ENCODE measurements around the gene IQGAP2.

IQGAP2 gene

DNA sequence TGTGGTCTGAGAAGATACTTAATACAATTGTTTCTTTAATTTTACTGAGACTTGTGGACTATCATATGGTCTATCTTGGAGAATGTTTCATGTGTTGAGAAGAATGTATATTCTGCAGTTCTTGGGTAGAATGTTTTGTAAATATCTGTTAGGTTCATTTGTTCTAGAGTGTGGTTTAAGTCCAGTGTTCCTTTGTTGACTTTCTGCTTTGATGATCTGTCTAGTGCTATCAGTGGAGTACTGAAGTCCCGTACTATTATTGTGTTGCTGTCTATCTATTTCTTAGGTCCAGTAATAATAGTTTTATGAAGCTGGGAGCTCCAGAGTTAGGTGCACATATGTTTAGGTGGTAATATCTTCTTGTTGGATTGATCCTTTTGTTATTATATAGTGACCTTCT is 36.1 kb downstream of the IQGAP2 start:
- Histone ChIP-seq H3K9ac (ENCODE audit: low read length in 2 of 2) (no peak overlapping the region), H3K4me3 (ENCODE audit: low read length in 2 of 2) (no peak overlapping the region), H3K36me3 (ENCODE audit: control insufficient read depth in 2 of 2, insufficient read depth in 2 of 2, low read length in 2 of 2) (no peaks in the 10 kb centered on the region), H3K27me3 (ENCODE audit: control insufficient read depth in 1 of 2, insufficient read depth in 2 of 2, low read length in 2 of 2) (no peaks in the 10 kb centered on the region), H3K4me1 (ENCODE audit: control insufficient read depth, insufficient read depth, low read length) (no peaks in the 10 kb centered on the region), H3K27ac (ENCODE audit: low read length) (no peak overlapping the region), H3K9me3 (ENCODE audit: control insufficient read depth in 2 of 2, low read length in 2 of 2) (no peaks in the 10 kb centered on the region)

DNA sequence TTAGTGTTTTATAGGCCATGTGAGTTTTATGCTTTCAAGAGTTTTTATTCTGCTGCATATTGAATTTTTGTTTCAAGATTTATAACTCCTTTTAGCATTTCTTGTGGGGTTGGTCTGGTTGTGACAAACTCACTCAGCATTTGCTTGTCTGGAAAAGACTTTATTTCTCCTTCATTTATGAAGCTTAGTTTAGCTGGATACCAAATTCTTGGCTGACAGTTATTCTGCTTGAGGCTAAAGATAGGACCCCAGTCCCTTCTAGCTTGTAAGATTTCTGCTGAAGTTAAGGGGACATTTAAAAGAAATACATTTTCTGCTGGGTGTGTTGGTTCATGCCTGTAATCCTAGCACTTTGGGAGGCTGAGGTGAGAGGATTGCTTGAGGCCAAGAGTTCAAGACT is 36.8 kb downstream of the IQGAP2 start:
- Histone ChIP-seq H3K4me3 (ENCODE audit: low read length in 2 of 2) (no peak overlapping the region), H3K27ac (ENCODE audit: low read length) (no peak overlapping the region), H3K9me3 (ENCODE audit: control insufficient read depth in 2 of 2, low read length in 2 of 2) (no peaks in the 10 kb centered on the region), H3K36me3 (ENCODE audit: control insufficient read depth in 2 of 2, insufficient read depth in 2 of 2, low read length in 2 of 2) (no peaks in the 10 kb centered on the region), H3K4me1 (ENCODE audit: control insufficient read depth, insufficient read depth, low read length) (no peaks in the 10 kb centered on the region), H3K9ac (ENCODE audit: low read length in 2 of 2) (no peak overlapping the region), H3K27me3 (ENCODE audit: control insufficient read depth in 1 of 2, insufficient read depth in 2 of 2, low read length in 2 of 2) (no peaks in the 10 kb centered on the region)

DNA sequence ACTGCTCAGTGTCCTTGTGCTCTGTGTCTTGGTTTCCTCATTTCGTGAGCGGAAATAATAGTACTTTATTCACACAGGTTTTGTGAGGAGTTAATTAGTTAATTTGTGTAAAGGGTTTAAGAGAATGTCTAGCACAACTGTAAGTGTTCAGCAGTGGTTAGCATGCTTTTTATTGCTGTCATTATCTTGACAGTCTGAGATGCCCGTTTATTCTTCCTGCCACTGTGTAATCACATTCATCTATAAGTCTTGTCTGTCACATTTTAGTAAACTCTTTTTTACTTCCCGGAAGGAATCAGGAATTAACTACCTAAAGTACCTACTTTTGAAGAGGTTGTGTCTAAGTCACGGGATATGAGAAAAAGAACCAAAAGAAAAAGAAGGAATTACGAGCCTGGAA is 38.0 kb downstream of the IQGAP2 start:
- no peaks in the 10 kb centered on the region for H3K9me3 ChIP-seq (ENCODE audit: control insufficient read depth in 2 of 2, low read length in 2 of 2)
- H3K4me1 ChIP-seq (ENCODE audit: control insufficient read depth, insufficient read depth, low read length) = no peaks in the 10 kb centered on the region
- no peak overlapping the region for H3K9ac ChIP-seq (ENCODE audit: low read length in 2 of 2)
- no peaks in the 10 kb centered on the region for H3K27me3 ChIP-seq (ENCODE audit: control insufficient read depth in 1 of 2, insufficient read depth in 2 of 2, low read length in 2 of 2)
- H3K36me3 ChIP-seq (ENCODE audit: control insufficient read depth in 2 of 2, insufficient read depth in 2 of 2, low read length in 2 of 2) = no peaks in the 10 kb centered on the region
- no peak overlapping the region for H3K27ac ChIP-seq (ENCODE audit: low read length)
- no peak overlapping the region for H3K4me3 ChIP-seq (ENCODE audit: low read length in 2 of 2)

DNA sequence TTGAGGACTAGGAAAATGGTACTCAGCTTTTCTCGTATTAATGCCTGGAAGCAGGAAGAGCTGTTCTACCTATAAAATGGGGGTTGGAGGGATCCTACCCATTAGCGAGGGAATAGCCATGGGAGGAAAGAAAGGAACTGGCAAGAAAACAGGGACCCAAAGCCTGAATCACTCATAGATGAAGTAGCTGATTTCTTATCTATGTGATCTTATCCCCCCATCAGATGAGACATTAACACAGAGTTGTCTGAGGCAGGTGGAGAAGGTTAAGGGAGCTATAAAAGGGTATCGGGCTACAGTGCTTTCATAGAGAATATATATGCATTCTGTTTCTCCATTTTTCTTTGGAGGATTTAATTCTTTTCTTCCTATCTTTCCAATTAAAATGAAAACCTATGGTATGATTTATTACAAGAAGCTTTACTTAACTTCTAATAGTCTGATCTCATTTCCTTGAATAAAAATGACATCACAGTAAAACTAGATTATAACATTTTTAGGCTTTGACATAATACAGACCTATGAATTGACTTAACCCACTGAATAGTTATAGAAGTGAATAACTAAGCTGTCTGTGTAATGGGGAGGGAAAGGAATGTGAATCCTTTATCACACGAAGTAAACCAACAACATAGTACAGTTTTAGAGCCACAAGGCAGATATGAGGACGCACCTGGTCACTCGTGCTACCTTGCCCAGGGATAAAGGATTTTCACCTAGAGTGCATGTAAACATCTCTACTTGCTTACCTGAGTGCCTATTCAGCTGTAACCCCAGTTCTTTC is 39.0 kb downstream of the IQGAP2 start:
- no peak overlapping the region for H3K27ac ChIP-seq (ENCODE audit: low read length)
- no peak overlapping the region for H3K4me3 ChIP-seq (ENCODE audit: low read length in 2 of 2)
- H3K9me3 ChIP-seq (ENCODE audit: control insufficient read depth in 2 of 2, low read length in 2 of 2) = no peaks in the 10 kb centered on the region
- H3K9ac ChIP-seq (ENCODE audit: low read length in 2 of 2) = no peak overlapping the region
- H3K36me3 ChIP-seq (ENCODE audit: control insufficient read depth in 2 of 2, insufficient read depth in 2 of 2, low read length in 2 of 2) = no peaks in the 10 kb centered on the region
- H3K27me3 ChIP-seq (ENCODE audit: control insufficient read depth in 1 of 2, insufficient read depth in 2 of 2, low read length in 2 of 2) = no peaks in the 10 kb centered on the region
- no peaks in the 10 kb centered on the region for H3K4me1 ChIP-seq (ENCODE audit: control insufficient read depth, insufficient read depth, low read length)

DNA sequence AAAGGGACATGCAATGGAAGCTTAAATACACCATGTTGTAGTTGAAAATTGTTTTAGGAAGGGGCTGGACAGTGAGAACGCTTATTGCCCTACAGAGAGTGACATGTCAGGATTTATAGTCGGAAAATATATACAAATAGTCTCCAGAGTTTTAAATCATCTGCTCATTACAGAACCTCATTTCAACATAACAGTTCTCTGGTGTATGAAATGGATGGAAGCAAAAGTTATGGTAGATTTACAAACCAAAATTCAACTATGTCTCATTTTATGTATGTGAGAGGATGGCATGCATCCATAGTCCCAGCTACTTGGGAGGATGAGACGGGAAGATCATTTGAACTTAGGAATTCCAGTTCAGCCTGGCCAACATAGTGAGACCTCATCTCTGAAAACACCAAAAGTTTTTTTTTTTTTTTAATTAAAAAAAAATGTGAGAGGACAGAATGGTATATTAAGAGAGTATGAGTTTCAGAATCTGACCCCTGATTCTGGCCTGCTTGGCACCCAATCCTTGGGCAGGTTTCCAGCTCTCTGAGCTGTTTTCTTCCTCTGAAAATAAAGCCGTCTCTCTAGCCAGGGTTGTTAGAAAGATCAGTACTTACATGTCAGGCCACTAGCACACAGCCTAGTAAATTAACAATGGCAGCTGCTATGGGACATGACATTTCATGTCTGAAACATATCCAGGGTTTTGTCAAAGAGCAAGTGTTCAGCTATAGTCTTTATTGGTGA is 40.1 kb downstream of the IQGAP2 start:
- Histone ChIP-seq H3K9ac (ENCODE audit: low read length in 2 of 2) (no peak overlapping the region), H3K4me1 (ENCODE audit: control insufficient read depth, insufficient read depth, low read length) (no peaks in the 10 kb centered on the region), H3K9me3 (ENCODE audit: control insufficient read depth in 2 of 2, low read length in 2 of 2) (no peaks in the 10 kb centered on the region), H3K36me3 (ENCODE audit: control insufficient read depth in 2 of 2, insufficient read depth in 2 of 2, low read length in 2 of 2) (no peaks in the 10 kb centered on the region), H3K27me3 (ENCODE audit: control insufficient read depth in 1 of 2, insufficient read depth in 2 of 2, low read length in 2 of 2) (no peaks in the 10 kb centered on the region), H3K27ac (ENCODE audit: low read length) (no peak overlapping the region), H3K4me3 (ENCODE audit: low read length in 2 of 2) (no peak overlapping the region)

DNA sequence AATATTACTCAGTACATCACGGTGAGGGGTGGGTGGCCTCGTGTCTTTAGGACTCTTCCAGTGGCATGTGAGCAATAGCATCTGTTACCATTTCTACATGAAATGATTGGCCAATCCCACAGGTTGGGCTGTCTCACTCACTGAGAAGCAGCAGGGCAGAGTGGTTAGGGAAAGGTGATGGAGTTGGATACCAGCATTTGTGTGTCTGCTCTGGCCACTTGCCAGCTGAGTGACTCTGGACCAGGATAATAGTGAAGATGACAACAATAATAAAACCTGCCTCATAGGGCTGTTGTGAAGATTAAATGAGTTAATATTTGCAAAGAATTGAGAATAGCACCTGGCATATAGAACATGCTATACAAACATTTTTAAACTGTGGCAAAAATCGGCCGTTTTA is 42.0 kb downstream of the IQGAP2 start:
- Histone ChIP-seq H3K9me3 (ENCODE audit: control insufficient read depth in 2 of 2, low read length in 2 of 2) (no peaks in the 10 kb centered on the region), H3K27ac (ENCODE audit: low read length) (no peak overlapping the region), H3K4me1 (ENCODE audit: control insufficient read depth, insufficient read depth, low read length) (peaks cover 3% of the 10 kb centered on the region), H3K27me3 (ENCODE audit: control insufficient read depth in 1 of 2, insufficient read depth in 2 of 2, low read length in 2 of 2) (no peaks in the 10 kb centered on the region), H3K4me3 (ENCODE audit: low read length in 2 of 2) (no peak overlapping the region), H3K36me3 (ENCODE audit: control insufficient read depth in 2 of 2, insufficient read depth in 2 of 2, low read length in 2 of 2) (no peaks in the 10 kb centered on the region), H3K9ac (ENCODE audit: low read length in 2 of 2) (no peak overlapping the region)

DNA sequence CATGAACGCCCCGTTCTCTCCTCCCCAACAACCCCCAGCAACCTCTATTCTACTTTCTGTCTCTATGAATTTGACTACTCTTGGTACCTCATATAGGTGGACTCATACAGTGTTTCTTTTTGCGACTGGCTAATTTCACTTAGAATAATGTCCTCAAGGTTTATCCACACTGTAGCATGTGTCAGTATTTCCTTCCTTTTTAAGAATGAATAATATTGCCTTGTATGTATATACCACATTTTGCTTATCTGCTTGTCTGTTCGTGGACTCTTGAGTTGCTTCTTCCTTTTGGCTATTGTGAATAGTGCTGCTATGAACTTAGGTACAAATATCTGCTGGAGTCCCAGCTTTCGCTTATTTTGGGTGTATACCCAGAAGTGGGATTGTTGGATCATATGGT is 42.7 kb downstream of the IQGAP2 start:
- Histone ChIP-seq H3K9me3 (ENCODE audit: control insufficient read depth in 2 of 2, low read length in 2 of 2) (no peaks in the 10 kb centered on the region), H3K27ac (ENCODE audit: low read length) (no peak overlapping the region), H3K4me1 (ENCODE audit: control insufficient read depth, insufficient read depth, low read length) (peaks cover 3% of the 10 kb centered on the region), H3K4me3 (ENCODE audit: low read length in 2 of 2) (no peak overlapping the region), H3K36me3 (ENCODE audit: control insufficient read depth in 2 of 2, insufficient read depth in 2 of 2, low read length in 2 of 2) (no peaks in the 10 kb centered on the region), H3K27me3 (ENCODE audit: control insufficient read depth in 1 of 2, insufficient read depth in 2 of 2, low read length in 2 of 2) (no peaks in the 10 kb centered on the region), H3K9ac (ENCODE audit: low read length in 2 of 2) (no peak overlapping the region)

DNA sequence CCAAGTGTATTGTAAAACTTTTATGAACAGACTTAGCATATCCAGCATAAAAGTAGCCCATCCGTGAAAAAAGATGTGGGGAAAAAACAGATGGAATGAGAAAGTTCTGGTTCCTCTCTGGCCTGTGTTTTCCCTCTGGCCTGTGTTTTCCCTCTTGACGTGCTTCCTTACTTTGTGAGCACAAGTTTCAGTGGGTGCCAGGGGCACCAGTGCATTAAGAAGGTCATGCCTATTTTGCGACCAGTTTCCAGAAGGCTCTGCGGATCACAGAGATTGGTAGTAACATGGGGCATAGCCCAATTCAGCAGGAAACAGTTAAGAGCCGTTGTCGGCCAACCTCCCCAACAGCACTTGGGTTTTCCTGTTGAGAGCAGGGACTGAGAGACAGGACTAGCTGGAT is 43.7 kb downstream of the IQGAP2 start:
- no peaks in the 10 kb centered on the region for H3K36me3 ChIP-seq (ENCODE audit: control insufficient read depth in 2 of 2, insufficient read depth in 2 of 2, low read length in 2 of 2)
- no peaks in the 10 kb centered on the region for H3K9me3 ChIP-seq (ENCODE audit: control insufficient read depth in 2 of 2, low read length in 2 of 2)
- H3K27me3 ChIP-seq (ENCODE audit: control insufficient read depth in 1 of 2, insufficient read depth in 2 of 2, low read length in 2 of 2) = no peaks in the 10 kb centered on the region
- no peak overlapping the region for H3K9ac ChIP-seq (ENCODE audit: low read length in 2 of 2)
- no peak overlapping the region for H3K4me3 ChIP-seq (ENCODE audit: low read length in 2 of 2)
- H3K4me1 ChIP-seq (ENCODE audit: control insufficient read depth, insufficient read depth, low read length) = peaks cover 3% of the 10 kb centered on the region
- no peak overlapping the region for H3K27ac ChIP-seq (ENCODE audit: low read length)

DNA sequence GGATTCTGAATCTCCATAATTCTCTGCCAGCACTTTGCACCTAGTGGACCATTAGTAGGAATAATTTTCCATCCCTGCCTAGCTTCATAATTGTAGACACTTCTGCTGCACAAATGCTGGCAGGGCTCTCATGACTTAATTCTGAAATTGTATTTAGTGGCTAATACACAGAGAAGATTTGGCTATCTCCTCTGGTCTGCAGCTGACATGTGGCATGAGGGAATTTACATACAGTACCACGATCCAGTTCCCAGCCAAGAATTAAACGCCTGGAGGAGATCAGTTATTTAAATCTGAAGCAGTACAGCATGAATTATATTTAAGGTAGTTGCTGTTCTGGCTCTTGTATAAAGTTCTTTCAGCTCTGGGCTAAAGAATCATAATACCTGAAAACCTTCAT is 46.5 kb downstream of the IQGAP2 start:
- no peak overlapping the region for H3K27ac ChIP-seq (ENCODE audit: low read length)
- no peaks in the 10 kb centered on the region for H3K36me3 ChIP-seq (ENCODE audit: control insufficient read depth in 2 of 2, insufficient read depth in 2 of 2, low read length in 2 of 2)

DNA sequence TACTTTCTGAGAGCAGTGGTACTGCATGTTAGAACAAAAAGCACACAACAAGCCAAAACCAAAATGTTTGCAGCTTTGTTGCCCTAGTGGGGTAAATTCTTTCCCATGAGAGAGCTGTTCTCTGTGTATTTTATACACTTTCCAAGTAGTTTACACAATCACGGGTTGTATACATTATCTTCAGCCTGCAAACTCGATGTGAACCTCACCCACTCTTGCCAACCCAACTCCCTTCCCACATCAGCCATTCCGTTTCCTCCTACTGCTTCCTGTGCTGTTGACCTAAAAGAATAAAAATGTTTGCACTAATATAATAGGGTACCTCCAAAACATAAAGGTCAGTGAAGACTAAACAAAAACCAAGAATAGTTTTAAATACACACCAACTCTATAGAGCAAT is 47.0 kb downstream of the IQGAP2 start:
- no peak overlapping the region for H3K27ac ChIP-seq (ENCODE audit: low read length)
- H3K4me3 ChIP-seq (ENCODE audit: low read length in 2 of 2) = no peak overlapping the region
- no peaks in the 10 kb centered on the region for H3K27me3 ChIP-seq (ENCODE audit: control insufficient read depth in 1 of 2, insufficient read depth in 2 of 2, low read length in 2 of 2)
- no peak overlapping the region for H3K9ac ChIP-seq (ENCODE audit: low read length in 2 of 2)
- H3K4me1 ChIP-seq (ENCODE audit: control insufficient read depth, insufficient read depth, low read length) = peaks cover 3% of the 10 kb centered on the region
- H3K36me3 ChIP-seq (ENCODE audit: control insufficient read depth in 2 of 2, insufficient read depth in 2 of 2, low read length in 2 of 2) = no peaks in the 10 kb centered on the region
- no peaks in the 10 kb centered on the region for H3K9me3 ChIP-seq (ENCODE audit: control insufficient read depth in 2 of 2, low read length in 2 of 2)

More for the DNA sequence above, 46.5 kb downstream of the IQGAP2 start:
- Histone ChIP-seq H3K27me3 (ENCODE audit: control insufficient read depth in 1 of 2, insufficient read depth in 2 of 2, low read length in 2 of 2) (no peaks in the 10 kb centered on the region), H3K4me3 (ENCODE audit: low read length in 2 of 2) (no peak overlapping the region), H3K9me3 (ENCODE audit: control insufficient read depth in 2 of 2, low read length in 2 of 2) (no peaks in the 10 kb centered on the region), H3K9ac (ENCODE audit: low read length in 2 of 2) (no peak overlapping the region), H3K4me1 (ENCODE audit: control insufficient read depth, insufficient read depth, low read length) (peaks cover 3% of the 10 kb centered on the region)

All from stomach smooth muscle (tissue), 2 donors.